ENCODE data around the gene DLX3. TPM values are rescaled to one million over a fixed set of nuclear protein-coding genes. Genes with fewer than 3 reads are reported as not detected.

The DLX3 gene
- total RNA-seq, 1 donor from 2014 or later = 0.04 TPM

DNA sequence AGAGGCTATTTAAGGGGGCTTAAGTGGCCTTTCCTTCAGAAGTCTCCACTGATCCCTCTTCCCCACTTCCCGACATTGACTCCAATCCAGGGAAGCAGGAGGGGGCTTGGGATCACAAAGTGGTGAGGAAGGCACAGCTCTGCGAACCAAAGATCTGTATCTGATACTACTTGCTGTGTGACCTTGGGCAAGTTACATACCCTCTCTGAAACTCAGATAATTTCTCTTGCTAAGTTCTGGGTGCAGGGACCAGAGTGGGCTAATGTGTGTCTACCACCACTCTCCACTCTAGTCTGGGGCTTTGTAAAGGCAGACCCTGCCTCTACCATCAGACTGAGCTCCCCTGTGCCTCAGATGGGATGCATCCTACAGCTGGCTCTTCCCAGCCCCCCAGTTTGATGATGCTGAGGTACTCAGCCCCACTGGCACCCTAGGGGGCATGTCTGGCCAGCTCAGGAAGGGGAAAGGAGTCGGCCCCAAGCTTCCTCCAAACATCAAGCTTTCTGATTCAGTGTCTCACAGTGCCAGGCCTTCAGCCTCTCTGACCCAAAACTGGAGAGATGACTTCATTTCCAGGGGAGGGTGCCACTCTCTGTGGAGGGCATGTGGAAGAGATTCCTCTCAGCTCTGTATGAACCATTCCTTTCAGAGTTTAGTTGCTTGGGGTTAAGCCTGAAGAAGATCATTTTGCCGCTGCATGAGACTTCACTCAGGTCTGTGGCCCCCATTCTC lies 15.1 kb downstream of the DLX3 start:
- peak overlapping the region; percentile 55 for H3K4me2 ChIP-seq
- no peaks in the 10 kb centered on the region for H4K20me1 ChIP-seq (ENCODE audit: low read depth)
- Mint-ChIP-seq H3K27me3 (ENCODE audit: insufficient read depth, low read depth) (peaks cover 36% of the 10 kb centered on the region), H3K27ac (no peak overlapping the region), H3K36me3 (no peaks in the 10 kb centered on the region), H3K4me3 (no peak overlapping the region), H3K9me3 (no peaks in the 10 kb centered on the region), H3K4me1 (peaks cover 18% of the 10 kb centered on the region)
- no peaks in the 10 kb centered on the region for H3K79me2 ChIP-seq (ENCODE audit: low read depth)
- peaks cover 65% of the 10 kb centered on the region for H3K4me1 ChIP-seq
- no peaks in the 10 kb centered on the region for H3K36me3 ChIP-seq
- no peak overlapping the region for H3K4me3 ChIP-seq
- DNase-seq (ENCODE audit: low spot score) = no peak
- no peaks in the 10 kb centered on the region for H3K9me3 ChIP-seq (ENCODE audit: low read depth)
- H3K27me3 ChIP-seq = peaks cover 16% of the 10 kb centered on the region
- peak overlapping the region; percentile 68 for H2AFZ ChIP-seq (replicated peaks)
- peaks cover 61% of the 10 kb centered on the region for H3F3A ChIP-seq (ENCODE audit: low read depth)
- TF ChIP-seq EZH2 (IDR thresholded peaks at IDR 0.05) (no peak), EZH2phosphoT487 (IDR thresholded peaks at IDR 0.05) (no peak)
- TF ChIP-seq, protein P1, sequence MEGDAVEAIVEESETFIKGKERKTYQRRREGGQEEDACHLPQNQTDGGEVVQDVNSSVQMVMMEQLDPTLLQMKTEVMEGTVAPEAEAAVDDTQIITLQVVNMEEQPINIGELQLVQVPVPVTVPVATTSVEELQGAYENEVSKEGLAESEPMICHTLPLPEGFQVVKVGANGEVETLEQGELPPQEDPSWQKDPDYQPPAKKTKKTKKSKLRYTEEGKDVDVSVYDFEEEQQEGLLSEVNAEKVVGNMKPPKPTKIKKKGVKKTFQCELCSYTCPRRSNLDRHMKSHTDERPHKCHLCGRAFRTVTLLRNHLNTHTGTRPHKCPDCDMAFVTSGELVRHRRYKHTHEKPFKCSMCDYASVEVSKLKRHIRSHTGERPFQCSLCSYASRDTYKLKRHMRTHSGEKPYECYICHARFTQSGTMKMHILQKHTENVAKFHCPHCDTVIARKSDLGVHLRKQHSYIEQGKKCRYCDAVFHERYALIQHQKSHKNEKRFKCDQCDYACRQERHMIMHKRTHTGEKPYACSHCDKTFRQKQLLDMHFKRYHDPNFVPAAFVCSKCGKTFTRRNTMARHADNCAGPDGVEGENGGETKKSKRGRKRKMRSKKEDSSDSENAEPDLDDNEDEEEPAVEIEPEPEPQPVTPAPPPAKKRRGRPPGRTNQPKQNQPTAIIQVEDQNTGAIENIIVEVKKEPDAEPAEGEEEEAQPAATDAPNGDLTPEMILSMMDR (IDR thresholded peaks at IDR 0.05) = no peak
- no peak overlapping the region for H3K9ac ChIP-seq
- H3K27ac ChIP-seq = no peak overlapping the region

DNA sequence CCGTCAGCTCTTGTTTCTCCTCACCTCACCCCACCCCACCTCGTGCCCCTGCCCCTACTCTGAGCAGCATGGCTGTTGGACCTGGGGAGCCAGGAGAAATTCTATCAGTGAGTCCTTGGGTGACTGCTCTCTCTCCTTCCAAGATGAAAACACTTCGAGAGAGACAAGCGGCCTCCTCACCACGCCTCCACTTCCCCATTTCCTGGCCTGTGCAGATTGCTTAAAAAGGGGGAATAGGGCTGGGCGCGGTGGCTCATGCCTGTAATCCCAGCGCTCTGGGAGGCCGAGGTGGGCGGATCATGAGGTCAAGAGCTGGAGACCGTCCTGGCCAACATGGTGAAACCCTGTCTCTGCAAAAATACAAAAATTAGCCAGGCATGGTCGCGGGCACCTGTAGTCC lies 16.5 kb downstream of the DLX3 start:
- Histone ChIP-seq H4K20me1 (ENCODE audit: low read depth) (no peaks in the 10 kb centered on the region), H3K9me3 (ENCODE audit: low read depth) (no peaks in the 10 kb centered on the region), H3K4me3 (no peak overlapping the region), H3K27me3 (peaks cover 28% of the 10 kb centered on the region), H2AFZ (replicated peaks) (peak overlapping the region; percentile 14), H3K4me2 (peak overlapping the region; percentile 8), H3K27ac (no peak overlapping the region), H3K79me2 (ENCODE audit: low read depth) (no peaks in the 10 kb centered on the region), H3F3A (ENCODE audit: low read depth) (peaks cover 61% of the 10 kb centered on the region), H3K36me3 (no peaks in the 10 kb centered on the region), H3K4me1 (peaks cover 72% of the 10 kb centered on the region), H3K9ac (no peak overlapping the region)
- Mint-ChIP-seq H3K27ac (no peak overlapping the region), H3K9me3 (peaks cover 2% of the 10 kb centered on the region), H3K27me3 (ENCODE audit: insufficient read depth, low read depth) (peaks cover 42% of the 10 kb centered on the region), H3K4me1 (peaks cover 18% of the 10 kb centered on the region), H3K4me3 (no peak overlapping the region), H3K36me3 (no peaks in the 10 kb centered on the region)
- no peak for DNase-seq (ENCODE audit: low spot score)
- TF ChIP-seq EZH2 (IDR thresholded peaks at IDR 0.05) (no peak), EZH2phosphoT487 (IDR thresholded peaks at IDR 0.05) (no peak)
- TF ChIP-seq, protein P1 (IDR thresholded peaks at IDR 0.05) = no peak

DNA sequence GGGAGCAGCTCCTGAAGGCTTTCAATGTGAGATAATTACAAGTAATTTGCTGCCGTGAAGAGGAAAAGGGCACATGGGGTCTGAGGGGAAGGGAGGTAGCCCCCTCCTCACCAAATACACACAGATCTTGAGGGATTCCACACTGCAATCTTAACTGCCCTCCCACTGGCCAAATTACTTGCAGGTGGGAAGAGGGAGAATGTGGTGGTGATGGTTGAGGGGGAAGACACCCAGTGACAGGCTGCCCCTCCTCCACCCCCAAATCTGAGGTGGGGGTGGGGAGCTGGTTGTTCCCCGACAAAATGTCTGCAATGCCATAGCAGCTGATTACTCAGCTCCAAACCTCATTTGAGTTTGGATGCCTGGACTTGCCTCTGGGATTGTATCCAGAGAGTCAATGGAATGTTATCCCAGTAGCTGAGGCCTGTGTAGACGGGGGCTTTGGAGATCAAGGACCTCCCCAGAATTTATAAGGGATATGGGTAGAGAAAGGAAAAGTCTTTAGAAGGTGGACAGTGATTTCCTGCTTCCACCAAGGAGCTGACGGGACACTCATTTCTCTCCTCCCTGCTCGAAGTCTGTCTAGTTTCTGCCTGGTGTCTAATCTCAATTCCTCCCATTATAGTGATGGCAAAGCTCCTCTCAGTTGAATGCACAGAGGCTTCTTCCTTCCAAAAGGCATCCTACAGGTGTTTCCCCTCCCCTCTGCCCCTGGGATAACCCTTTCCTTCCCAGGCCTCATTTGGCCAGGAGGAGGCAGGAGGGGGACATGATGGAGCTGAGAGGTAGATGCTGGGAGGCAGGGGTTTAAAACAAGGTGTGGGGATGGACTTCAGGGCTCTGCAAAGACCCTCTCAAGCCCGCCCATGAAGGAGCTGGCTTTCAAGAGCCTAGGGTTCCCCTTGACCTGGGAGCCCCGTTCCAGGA lies 17.3 kb downstream of the DLX3 start:
- Histone ChIP-seq H3K27me3 (peaks cover 35% of the 10 kb centered on the region), H3K79me2 (ENCODE audit: low read depth) (no peaks in the 10 kb centered on the region), H3K27ac (no peak overlapping the region), H4K20me1 (ENCODE audit: low read depth) (peaks cover 2% of the 10 kb centered on the region), H3K9ac (no peak overlapping the region), H2AFZ (replicated peaks) (no peak overlapping the region), H3K4me2 (peak overlapping the region; percentile 8), H3K4me3 (no peak overlapping the region), H3K36me3 (no peaks in the 10 kb centered on the region), H3K4me1 (peaks cover 78% of the 10 kb centered on the region), H3K9me3 (ENCODE audit: low read depth) (no peaks in the 10 kb centered on the region), H3F3A (ENCODE audit: low read depth) (peaks cover 61% of the 10 kb centered on the region)
- H3K27me3 Mint-ChIP-seq (ENCODE audit: insufficient read depth, low read depth) = peaks cover 46% of the 10 kb centered on the region
- H3K9me3 Mint-ChIP-seq = peaks cover 2% of the 10 kb centered on the region
- no peak overlapping the region for H3K4me3 Mint-ChIP-seq
- TF ChIP-seq, protein P1 (IDR thresholded peaks at IDR 0.05) = peak; percentile 9
- no peak for TF ChIP-seq EZH2phosphoT487 (IDR thresholded peaks at IDR 0.05)
- peaks cover 19% of the 10 kb centered on the region for H3K4me1 Mint-ChIP-seq
- DNase-seq (ENCODE audit: low spot score) = no peak
- no peak overlapping the region for H3K27ac Mint-ChIP-seq
- H3K36me3 Mint-ChIP-seq = no peaks in the 10 kb centered on the region

Measured in neural progenitor cell (in vitro differentiated cells).